Anterior cingulate cortex (tissue), 58 donors: ENCODE results near the gene FOXL1.

Experiments used
- DNase-seq, 58 donors: peaks; one replicate each; lab custom pipeline; 2025; lab: John Stamatoyannopoulos, UW

FOXL1 gene

DNA sequence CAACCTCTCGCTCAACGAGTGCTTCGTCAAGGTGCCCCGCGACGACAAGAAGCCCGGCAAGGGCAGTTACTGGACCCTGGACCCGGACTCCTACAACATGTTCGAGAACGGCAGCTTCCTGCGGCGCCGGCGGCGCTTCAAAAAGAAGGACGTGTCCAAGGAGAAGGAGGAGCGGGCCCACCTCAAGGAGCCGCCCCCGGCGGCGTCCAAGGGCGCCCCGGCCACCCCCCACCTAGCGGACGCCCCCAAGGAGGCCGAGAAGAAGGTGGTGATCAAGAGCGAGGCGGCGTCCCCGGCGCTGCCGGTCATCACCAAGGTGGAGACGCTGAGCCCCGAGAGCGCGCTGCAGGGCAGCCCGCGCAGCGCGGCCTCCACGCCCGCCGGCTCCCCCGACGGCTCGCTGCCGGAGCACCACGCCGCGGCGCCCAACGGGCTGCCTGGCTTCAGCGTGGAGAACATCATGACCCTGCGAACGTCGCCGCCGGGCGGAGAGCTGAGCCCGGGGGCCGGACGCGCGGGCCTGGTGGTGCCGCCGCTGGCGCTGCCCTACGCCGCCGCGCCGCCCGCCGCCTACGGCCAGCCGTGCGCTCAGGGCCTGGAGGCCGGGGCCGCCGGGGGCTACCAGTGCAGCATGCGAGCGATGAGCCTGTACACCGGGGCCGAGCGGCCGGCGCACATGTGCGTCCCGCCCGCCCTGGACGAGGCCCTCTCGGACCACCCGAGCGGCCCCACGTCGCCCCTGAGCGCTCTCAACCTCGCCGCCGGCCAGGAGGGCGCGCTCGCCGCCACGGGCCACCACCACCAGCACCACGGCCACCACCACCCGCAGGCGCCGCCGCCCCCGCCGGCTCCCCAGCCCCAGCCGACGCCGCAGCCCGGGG is 10.4 kb upstream of the FOXL1 start:
- DNase-seq: no peak

DNA sequence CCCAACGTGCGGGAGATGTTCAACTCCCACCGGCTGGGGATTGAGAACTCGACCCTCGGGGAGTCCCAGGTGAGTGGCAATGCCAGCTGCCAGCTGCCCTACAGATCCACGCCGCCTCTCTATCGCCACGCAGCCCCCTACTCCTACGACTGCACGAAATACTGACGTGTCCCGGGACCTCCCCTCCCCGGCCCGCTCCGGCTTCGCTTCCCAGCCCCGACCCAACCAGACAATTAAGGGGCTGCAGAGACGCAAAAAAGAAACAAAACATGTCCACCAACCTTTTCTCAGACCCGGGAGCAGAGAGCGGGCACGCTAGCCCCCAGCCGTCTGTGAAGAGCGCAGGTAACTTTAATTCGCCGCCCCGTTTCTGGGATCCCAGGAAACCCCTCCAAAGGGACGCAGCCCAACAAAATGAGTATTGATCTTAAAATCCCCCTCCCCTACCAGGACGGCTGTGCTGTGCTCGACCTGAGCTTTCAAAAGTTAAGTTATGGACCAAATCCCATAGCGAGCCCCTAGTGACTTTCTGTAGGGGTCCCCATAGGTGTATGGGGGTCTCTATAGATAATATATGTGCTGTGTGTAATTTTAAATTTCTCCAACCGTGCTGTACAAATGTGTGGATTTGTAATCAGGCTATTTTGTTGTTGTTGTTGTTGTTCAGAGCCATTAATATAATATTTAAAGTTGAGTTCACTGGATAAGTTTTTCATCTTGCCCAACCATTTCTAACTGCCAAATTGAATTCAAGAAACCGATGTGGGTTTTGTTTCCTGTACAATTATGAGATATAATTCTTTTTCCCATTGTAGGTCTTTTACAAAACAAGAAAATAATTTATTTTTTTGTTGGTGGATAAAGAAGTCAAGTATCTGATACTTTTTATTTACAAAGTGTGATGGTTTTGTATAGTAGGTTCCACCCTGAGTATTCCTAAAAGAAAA is 9.4 kb upstream of the FOXL1 start:
- no peak for DNase-seq

DNA sequence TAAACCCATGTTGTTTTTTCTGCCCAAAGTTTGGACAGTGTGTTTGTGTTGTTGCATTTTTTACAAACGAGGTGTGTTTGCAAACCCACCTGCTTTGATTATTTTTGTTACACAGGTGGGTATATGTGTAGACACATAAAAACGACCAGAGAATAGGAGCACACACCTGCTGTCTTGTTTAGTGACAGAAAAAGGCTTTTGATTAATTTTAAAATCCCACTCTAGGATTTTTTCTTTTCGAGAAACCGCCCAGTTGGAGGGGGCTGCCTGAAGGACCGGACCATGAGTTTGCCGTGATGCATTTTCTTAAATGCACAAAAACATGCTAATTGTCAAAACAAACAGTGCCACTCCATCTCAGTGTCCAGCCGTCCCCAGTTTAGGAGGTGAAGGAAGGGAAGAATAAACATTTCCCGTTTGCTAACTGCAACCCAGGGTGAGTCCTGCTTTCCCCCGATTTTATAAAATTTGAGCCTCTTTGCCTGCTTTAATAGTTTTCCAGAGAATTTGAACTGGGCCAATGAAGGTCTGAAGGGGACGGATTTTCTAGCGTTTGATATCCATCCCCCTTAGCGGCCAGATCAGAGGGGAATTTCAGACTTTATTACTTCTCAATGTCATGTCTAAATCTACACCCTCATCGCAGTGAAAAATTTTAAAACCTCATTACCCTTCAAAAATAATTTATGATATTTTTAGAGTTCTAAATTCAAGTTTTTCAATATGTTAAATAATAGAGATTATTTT is 8.5 kb upstream of the FOXL1 start:
- DNase-seq: no peak

DNA sequence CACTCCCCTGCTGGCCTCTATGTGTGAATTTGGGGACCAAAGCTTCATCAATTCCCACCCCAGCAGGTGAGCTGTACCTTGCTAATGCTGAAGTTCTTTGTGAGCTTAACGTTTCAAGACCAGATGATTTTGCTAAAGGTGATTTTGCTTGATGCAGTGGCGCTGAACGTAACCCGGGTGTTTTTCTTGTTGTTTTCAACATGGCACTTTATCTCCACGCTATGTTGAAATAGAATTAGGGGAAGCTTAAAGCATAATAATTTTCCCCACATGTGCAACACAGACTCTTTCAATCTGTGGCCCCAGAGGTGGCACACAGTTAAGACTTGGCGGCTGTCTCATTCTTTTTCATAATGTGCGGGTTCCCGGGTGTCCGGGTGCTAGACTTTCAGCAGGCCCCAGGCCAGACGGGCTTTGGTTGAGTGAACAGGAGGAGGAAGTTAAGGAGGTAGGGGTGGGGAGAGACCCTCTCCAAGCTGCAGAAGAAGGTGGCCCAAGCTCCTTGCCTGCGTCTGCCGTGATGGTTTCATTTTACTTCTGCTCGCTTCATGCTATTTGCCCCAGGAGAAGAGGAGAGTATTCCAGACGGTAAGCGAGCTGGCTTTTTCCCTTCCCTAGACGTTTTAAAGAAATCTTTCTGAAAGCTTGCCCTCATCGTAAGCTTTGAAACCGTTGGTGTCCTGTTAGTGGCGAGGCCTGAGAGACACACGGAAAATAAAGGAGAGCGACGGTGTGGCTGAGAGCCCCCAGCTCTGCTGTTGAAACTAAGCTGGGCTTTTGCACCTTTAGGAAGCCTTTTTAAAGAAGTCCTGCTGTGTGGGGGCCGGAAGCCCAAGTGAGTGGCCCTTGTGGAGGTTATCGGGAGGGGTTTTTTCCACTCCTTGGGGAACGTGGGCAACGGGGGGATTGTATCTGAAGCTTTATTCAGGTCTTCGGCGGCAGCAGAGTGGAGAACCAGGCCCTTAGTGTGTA is 7.5 kb upstream of the FOXL1 start:
- no peak for DNase-seq

GRCh38 chr16:86571530-86571915 is 6.8 kb upstream of the FOXL1 start:
- DNase-seq: no peak

DNA sequence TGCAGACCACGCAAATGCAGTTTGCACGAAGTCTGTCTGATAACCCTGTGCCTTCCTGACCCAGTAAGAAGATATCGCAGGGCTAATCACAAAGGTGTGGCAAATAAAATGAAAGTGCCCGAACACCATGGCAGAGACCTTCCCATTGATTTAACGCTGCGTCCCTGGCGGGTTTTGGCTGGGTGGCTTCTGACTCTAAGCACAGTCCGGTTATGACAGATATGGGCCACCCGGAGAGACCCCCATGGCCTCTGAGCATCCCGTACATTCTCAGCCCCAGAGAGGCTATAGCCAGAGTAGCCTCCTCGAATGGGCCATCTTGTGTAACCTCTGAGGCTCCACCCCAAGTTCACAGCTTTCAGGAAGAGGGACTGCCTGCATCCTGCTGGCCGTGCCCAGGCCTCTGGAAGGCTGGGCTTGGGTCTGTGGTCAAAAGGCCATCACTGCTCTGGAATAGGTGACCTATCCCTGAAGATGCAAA is 6.3 kb upstream of the FOXL1 start:
- DNase-seq: no peak

DNA sequence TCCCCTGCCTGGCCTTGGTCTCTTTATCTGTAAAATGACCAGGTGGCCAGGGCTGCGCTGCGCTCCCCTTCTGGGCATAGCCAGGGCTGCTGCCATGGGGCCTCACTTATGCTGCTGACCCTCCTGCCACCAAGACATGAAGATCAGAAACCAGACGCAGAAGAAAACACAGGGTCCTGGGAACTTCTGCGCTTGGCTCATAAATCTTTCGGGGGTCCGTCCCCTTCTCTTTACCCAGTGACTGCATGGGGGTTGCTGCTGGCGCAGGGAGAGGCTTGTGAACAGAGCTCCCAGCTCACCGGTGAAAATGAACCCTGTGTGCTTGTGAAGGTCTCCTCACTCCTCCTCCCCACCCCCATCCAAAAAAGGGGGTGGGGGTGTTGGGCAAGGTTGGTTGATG is 5.7 kb upstream of the FOXL1 start:
- DNase-seq: no peak

DNA sequence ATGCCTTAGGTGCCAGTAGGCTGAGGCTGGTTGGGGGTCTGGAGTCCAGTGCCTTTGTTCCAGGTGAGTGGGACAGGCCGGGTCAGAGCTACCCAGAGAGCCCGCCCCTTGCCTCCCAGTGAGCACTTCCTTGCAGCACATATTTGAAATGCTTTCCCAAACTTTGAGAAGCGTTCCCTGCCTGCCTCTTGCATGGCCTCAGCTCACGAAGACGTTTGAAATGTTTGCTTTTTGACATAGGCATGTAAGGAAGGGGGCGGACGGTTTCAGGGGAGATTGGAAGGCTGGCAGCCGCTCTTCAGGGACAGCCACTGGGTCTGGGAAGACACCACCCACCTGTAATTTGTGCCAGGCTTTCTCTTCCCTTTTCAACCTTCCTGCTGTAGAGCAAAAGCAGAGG is 5.1 kb upstream of the FOXL1 start:
- no peak for DNase-seq

- DNase-seq: no peak
Observed at GRCh38 chr16:86573646-86574508, 4.5 kb upstream of the FOXL1 start.

DNA sequence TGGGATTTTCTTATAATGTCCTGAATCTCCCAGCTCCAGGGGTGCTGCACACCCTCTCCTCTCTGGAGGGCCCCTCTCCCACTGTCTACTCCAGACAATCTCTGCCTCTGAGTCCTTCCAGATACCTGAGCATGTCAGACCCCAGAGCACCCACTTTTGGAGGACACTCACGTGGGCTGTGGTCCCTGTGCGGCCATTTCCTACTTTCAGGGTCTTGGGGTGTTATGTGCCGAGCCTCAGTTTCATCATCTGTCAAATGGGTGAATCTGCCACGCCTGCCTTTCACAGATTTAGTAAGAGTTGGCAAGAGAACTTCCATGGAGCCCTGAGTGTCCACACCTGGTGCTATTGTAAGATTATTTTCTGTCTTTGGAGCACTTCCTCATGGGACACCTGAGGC is 3.7 kb upstream of the FOXL1 start:
- DNase-seq: no peak

DNA sequence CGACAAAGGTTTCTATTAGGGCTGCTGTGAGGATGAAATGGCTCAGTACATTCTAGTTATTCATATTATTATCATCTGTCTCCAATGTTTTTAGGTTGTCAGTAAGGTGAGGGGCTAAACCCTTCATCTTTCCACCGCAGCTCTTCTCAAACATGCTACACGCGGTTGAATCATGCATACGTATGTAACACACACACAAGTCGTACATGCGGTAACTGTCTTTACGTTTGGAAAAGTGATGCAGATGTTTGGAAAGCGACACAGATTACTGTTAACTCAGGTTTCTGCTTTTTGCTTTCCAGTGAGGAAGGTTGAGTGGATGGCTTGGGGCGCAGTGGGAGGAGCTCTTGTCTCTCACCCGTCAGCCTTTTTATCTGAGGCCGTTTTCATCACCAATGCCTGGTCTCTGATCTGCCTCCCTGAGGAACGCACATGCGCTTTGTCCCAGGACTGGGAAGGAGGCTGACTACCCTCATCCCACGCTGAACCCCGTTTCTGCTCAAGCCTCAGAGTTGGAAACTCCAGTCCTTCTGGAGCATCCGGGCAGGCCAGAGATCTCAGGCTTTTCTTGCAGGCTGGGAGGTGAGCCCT is 3.2 kb upstream of the FOXL1 start:
- DNase-seq: no peak

DNA sequence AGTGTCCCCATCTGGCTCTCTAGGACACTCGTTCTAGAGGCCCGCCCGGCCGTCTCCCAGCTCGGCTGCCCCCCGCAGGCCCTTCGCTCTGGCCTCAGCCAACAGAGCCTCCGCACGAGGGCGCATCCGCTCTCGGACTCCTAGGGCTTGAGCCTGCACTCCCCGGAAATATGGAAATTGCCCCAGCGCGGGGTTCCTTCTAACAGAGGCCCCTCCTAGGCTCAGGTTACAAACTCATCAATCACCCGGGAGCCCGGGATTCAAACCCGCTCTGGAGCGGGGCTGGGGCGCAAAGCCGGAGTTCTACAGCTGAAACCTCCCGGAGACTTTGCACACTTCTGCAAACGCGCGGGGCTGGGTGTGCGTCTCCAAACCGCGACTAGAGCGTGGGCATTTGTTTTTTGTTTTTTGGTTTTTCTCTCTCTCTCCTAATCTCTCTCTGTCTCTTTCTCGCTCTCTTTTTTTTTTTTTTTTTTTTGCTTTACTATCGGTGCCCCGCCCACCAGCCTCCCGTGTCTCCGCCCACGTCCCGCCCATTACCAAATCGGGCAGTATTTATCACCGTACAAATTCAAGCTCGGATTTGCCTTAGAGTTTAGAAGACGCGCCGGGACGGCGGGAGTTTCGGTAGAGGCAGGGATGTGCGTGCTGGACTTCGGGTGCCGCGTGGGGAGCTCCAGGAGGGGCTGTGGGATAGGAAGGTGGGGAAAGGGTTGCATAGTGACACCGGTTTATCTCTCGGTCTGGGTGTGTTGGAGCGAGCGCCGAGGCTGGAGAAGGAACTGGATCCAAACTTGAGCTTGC is 2.4 kb upstream of the FOXL1 start:
- peak in 1 of 58 donors; percentile 7 for DNase-seq

DNA sequence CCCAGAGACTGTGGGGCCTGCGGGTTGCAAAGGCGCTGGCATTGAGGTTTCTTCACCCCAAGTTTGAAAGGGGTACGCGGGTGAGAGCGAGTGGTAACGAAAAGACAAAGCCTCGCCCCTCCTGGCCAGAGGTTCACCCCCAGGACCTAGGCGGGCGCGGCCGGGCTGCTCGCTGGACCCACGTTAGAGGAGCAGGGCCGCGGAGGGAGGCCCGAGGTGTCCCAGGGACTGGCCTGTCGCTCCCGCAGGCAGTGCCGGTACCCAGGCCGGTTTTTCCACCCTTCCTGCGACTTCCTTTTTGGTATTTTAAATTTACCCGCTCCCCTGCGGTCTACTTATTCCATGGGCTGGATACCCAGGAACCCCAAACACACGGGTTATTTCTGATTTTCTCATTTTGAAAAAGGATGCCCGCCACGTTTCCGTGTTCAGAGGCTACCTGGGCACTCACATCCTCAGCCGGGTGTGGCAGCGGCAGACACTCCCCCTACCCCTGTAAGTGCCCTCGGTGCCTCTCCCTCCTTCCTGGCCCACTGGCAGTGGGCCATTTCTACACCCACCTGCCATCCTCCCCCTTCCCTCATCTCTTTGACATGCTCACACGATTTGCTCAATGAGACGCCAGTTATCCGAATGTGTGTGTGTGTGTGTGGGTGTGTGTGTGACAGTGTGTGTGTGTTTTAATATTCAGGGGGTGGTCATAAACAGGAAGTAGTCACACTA is 1.6 kb upstream of the FOXL1 start:
- no peak for DNase-seq

DNA sequence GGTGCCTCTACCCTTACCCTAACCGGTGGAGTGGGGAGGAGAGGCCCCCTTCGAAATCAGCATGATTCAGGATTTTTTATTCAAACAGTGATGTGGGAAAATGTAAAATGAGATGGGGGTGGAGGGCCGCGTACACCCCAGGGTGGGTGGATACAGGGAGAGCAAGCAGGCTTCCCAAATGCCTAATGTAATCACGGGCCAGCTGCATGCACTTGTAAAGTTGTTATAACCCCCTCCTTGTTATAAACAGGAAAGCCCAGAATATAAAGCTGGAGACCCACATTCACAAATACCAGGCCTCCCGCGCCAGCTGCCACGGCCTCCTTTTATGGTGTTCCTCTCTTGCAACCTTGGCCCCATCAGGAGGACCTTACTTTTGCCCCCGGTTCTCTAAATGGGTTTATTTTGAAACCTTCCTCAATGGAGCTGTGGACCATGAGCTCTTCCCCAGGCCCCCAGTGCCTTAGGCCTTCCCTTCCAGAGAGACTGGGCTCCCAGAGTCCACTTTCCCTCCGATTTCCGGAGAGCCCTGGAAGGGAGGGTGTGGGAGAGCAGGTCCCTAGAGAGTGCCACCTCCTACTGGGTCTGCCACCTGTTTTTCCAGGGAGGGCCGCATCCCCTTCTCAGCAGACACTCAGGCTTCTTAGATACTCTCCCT is 906 bp upstream of the FOXL1 start:
- no peak for DNase-seq

- no peak for DNase-seq
Observed at GRCh38 chr16:86578611-86579267, 390 bp downstream of the FOXL1 start.
